Keratinocyte (primary cell): Measurements from ENCODE around the gene WFDC10A.

Source experiments
- CTCF ChIP-seq, 3 experiments: IDR thresholded peaks in 1 of 3; conservative IDR thresholded peaks in 1 of 3; optimal IDR thresholded peaks in 1 of 3; 2 replicates in 2 of 3; 3 replicates in 1 of 3; pipeline versions ENCODE3 to v1.5.1; 2011; ENCODE audit warnings: low read length in 3 of 3, mild to moderate bottlenecking in 3 of 3, moderate library complexity in 2 of 3, control low read depth in 1 of 3, inconsistent platforms in 1 of 3; ENCODE audit not compliant: insufficient read depth in 2 of 3; ENCODE audit errors: extremely low read depth in 1 of 3
- EZH2 ChIP-seq: IDR thresholded peaks from one replicate; pipeline ENCODE4 v1.6.1; 2012; ENCODE audit warnings: inconsistent platforms, mild to moderate bottlenecking, low read length, moderate library complexity

- TF ChIP-seq CTCF (optimal IDR thresholded peaks at IDR 0.05 in 1 of 3, IDR thresholded peaks at IDR 0.05 in 1 of 3, conservative IDR thresholded peaks at IDR 0.05 in 1 of 3; ENCODE audit: extremely low read depth in 1 of 3, insufficient read depth in 2 of 3, low read length in 3 of 3), result no peak
- TF ChIP-seq EZH2, result no peak
Observed at GRCh38 chr20:45593498-45593897, 36.0 kb upstream of the WFDC10A start.
